ENCODE measurements around the gene CDKL5. TPM values are rescaled to one million over a fixed set of nuclear protein-coding genes. Genes with fewer than 3 reads are reported as not detected.

CDKL5 gene
- total RNA-seq, 1 donor from 2014 or later: 10.7 TPM

DNA sequence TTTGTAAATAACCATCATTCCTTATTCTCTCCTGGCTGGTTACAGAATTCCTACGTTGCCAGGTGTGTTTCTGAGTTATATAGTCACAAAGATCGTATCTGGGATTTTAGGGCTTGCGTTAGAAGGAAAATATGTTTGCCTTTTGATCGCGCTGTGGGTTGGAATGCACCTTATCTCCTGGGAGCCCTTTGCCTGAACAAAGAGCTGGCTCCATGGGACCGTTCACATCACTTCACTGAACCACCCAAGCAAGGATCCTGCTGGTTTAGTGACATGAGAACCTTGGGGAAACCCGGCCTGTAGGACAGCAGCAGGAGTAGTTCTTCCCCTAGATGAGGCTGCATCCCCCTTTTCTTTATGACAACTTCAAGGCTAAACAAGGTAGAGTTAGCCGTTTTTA lies 194.9 kb downstream of the CDKL5 start:
- DNase-seq (ENCODE audit: low spot score): no peak
- intact Hi-C loops (cut with DNase I): no loop called here

DNA sequence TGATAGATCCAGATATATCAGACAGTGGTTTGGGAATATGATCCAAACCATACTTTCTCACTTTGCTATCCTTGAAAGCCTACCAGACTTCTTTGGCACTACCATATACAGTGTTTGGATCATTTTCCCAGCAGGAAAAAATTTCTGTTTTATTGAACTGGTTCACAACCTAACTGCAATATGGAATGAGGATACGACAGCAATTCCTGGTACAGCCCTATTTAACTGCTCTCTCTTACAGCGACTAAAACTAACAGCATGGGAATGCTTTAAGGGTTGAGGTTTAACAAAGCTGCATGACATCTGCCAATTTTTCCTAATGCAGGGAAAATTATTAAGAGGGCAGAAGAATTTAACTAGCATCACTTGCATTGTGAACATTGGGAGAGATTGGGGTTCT lies 199.2 kb downstream of the CDKL5 start:
- DNase-seq (ENCODE audit: low spot score): no peak
- intact Hi-C loops (cut with DNase I): no loop called here

DNA sequence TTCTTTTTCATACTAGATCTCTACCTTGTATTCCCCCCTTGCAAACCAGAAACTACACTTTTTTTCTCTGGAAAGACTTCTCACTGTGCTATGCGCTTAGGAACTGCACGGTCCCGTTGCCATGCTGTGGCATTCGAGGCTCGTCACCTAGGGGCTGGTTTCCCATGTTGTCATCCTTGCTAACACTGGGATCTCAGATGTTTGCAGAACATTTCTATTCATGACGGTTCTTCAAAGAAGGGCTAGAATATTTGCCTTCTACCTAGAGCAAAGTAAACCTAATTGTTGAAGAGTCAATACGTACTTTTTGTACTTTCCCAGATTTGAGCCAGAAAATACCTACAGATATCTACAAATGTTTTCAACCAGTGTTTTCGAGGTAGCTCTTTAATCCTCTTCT lies 205.5 kb downstream of the CDKL5 start:
- intact Hi-C loops (cut with DNase I): no loop called here
- no peak for DNase-seq (ENCODE audit: low spot score)

DNA sequence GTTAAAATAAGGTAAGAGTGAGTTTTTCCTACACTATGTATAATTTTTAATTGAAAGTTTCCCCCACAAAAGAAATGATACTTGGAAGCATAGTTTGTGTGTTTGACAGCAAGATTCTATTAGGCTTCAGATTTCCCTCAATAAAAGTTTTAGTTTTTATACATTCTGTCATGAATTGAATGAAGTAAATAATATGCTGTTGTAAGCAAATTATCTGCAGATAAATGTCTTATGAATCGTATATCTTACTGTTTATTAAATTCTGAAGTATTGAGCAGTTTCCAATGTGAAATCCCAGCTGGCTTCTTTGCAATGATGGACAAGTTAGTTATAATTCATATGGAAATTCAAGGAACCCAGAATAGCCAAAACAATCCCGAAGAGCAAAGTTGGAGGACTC lies 213.0 kb downstream of the CDKL5 start:
- intact Hi-C loops (cut with DNase I): no loop called here
- DNase-seq (ENCODE audit: low spot score): no peak

GRCh38 chrX:18639280-18639679 lies 213.9 kb downstream of the CDKL5 start:
- DNase-seq (ENCODE audit: low spot score): no peak

DNA sequence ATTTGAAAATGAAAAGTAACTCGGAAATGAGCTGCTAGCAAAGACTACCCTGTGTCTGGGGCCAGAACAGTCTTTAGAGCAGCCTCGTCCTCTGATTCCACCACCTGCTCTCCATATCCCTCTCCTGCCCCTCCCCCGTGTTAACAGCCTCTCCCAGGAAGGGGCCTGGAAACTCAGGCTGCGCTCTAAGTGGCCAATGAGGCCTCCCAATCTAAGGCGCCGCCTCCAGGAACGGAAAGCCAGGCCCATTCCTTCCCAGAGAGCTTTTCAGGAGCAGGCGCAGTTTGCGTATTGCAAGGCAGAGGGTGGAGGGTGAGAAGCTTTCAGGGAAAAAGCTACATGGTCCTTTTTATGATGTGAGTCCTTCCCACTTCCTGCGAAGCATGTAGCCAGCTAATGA lies 215.3 kb downstream of the CDKL5 start:
- no peak for DNase-seq (ENCODE audit: low spot score)
- intact Hi-C loops (cut with DNase I): no loop called here

More at GRCh38 chrX:18639280-18639679, 213.9 kb downstream of the CDKL5 start:
- intact Hi-C loops (cut with DNase I): no loop called here

- intact Hi-C loops (cut with DNase I): no loop called here
- DNase-seq (ENCODE audit: low spot score): no peak
These were observed 217.8 kb downstream of the CDKL5 start for GRCh38 chrX:18643243-18643642.

DNA sequence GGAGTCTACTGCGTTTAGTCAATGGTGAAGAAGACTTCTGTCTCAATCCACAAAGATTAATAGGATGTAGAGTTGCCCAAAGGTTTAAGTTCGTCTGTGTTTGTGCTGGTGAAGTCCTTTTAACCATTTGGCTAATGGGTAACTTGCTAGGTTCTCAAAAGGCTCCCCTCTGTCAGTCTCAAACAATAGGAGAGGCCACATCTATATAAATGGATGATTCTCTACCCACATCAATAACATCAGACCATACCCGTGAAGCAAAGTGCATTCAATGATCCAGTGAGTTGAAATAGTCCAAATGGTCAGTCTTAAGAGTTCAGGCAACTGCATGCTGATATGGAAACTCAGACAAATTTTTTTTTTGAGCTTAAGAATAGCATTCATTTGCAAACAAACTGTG lies 218.4 kb downstream of the CDKL5 start:
- intact Hi-C loops (cut with DNase I): no loop called here
- DNase-seq (ENCODE audit: low spot score): no peak

- no peak for DNase-seq (ENCODE audit: low spot score)
- intact Hi-C loops (cut with DNase I): no loop called here
These were observed 222.2 kb downstream of the CDKL5 start for GRCh38 chrX:18647621-18648020.

DNA sequence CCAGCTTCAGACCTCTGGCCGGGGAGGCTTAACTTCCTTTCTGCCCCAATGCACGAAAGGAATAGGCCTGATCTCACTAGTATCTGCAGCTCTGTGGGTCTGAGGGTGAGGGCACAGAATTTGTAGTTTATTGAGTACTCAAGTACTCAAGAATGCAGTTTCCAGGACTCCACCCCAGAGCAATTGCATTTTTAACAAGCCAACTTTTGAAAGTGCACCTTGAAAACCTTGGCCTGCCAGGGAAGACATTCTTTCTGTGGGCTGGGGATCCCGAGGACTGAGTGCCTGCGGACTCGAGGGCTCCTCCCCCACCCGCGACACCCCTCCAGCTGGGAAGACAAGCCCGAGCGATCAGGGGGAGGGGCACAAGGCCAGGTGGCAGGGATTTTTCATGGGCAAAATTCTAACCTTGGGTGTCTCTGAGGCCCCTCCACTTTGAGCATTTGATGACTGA lies 224.1 kb downstream of the CDKL5 start:
- intact Hi-C loops (cut with DNase I): no loop called here
- no peak for DNase-seq (ENCODE audit: low spot score)

- no peak for DNase-seq (ENCODE audit: low spot score)
- intact Hi-C loops (cut with DNase I): no loop called here
These were observed 225.3 kb downstream of the CDKL5 start for GRCh38 chrX:18650662-18651061.

DNA sequence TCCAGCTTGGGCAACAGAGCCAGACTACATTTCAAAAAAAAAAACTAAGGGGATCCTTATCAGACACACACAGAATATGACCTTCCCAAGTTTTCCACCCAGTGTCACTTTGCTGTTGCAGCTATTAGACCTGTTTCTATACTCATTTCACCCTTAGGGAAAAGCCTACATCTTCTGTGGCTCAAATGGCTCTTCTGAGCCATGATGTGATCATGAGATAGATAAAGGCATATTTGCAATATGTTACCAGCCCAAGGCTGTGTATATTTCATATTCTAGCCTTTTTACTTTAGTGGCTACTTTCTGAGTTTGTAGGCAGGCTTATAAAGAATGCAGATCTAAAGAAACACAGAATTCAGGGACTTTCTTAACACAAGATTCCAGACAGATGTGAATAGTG lies 227.2 kb downstream of the CDKL5 start:
- DNase-seq (ENCODE audit: low spot score): no peak
- intact Hi-C loops (cut with DNase I): no loop called here

- intact Hi-C loops (cut with DNase I): no loop called here
- no peak for DNase-seq (ENCODE audit: low spot score)
These were observed 229.7 kb downstream of the CDKL5 start for GRCh38 chrX:18654875-18655836.

- no peak for DNase-seq (ENCODE audit: low spot score)
- intact Hi-C loops (cut with DNase I): no loop called here
These were observed 235.9 kb downstream of the CDKL5 start for GRCh38 chrX:18661273-18661672.

DNA sequence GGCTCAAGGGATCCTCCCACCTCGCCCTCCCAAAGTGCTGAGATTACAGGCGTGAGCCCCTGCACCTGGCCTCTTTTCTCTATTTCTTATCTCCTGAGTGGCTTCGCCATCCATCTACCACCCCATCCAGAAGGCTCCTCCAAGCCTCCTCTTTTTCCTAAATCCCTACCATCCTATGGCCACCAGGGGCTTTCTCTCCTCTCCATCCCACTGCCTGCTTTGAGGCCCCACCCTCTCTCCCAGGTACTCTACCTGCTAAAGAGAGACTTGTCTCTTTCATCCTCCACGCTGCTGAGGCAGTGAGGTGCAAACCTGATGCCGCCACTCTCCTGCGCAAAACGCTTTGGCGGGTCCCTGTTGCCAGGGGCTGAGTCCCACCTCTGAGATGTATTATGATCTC lies 239.5 kb downstream of the CDKL5 start:
- no peak for DNase-seq (ENCODE audit: low spot score)
- intact Hi-C loops (cut with DNase I): no loop called here

GRCh38 chrX:18666614-18667013 lies 241.2 kb downstream of the CDKL5 start:
- intact Hi-C loops (cut with DNase I): no loop called here
- DNase-seq (ENCODE audit: low spot score): no peak

- no peak for DNase-seq (ENCODE audit: low spot score)
- intact Hi-C loops (cut with DNase I): no loop called here
These were observed 242.8 kb downstream of the CDKL5 start for GRCh38 chrX:18668071-18668835.

GRCh38 chrX:18672008-18672407 lies 246.6 kb downstream of the CDKL5 start, which contains the start of gene RS1:
Gene RS1 (minus strand): TSS chrX:18672108. CDS start chrX:18672068, 40 bp downstream.
- no peak for DNase-seq (ENCODE audit: low spot score)
- intact Hi-C loops (cut with DNase I): loop anchor here (5.0 kb wide), 1 partner anchor 215 kb away; no protein-coding TSS in a partner anchor

DNA sequence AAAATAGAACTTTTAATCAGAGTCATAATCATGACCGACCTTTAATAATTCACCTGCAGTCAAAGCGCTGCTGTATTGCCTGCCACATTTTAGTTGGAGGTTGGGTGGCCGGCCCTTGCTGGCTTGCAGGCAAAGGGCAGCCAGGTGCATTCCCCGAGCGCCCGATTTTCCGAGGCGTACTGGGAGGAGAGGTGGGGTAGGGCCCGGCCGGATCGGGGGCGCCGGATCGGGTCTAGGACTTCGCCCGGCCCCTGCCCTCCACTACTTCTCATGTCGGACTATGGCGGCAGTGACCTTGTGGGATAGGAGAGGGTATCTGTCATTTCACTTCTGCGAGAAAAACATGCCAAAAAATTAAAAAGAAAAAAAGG lies 249.0 kb downstream of the CDKL5 start:
- no peak for DNase-seq (ENCODE audit: low spot score)
- intact Hi-C loops (cut with DNase I): loop anchor here (5.0 kb wide), 1 partner anchor 213 kb away; no protein-coding TSS in a partner anchor
